SKM-1 treated with dmso at 0.1 percent for 144 hours (cell line): ENCODE data around the gene ARHGEF37.
A peak's percentile ranks its signal among the peaks of the same experiment; 100 is the strongest.

ENCODE experiments used
- DNase-seq: peaks from one replicate; lab custom pipeline; 2025; ENCODE audit not compliant: unreplicated experiment; lab: John Stamatoyannopoulos, UW

ARHGEF37 gene

GRCh38 chr5:149623473-149623872 is 42.2 kb downstream of the ARHGEF37 start:
- DNase-seq: no peak

GRCh38 chr5:149627070-149627469 is 45.8 kb downstream of the ARHGEF37 start:
- no peak for DNase-seq

GRCh38 chr5:149628221-149628620 is 46.9 kb downstream of the ARHGEF37 start:
- no peak for DNase-seq

GRCh38 chr5:149628846-149629388 is 47.6 kb downstream of the ARHGEF37 start:
- no peak for DNase-seq

- DNase-seq: no peak
These were observed 48.1 kb downstream of the ARHGEF37 start for GRCh38 chr5:149629421-149629820.

GRCh38 chr5:149630337-149630736 is 49.0 kb downstream of the ARHGEF37 start:
- no peak for DNase-seq

GRCh38 chr5:149631506-149631905 is 50.2 kb downstream of the ARHGEF37 start:
- DNase-seq: no peak

GRCh38 chr5:149632311-149633251 is 51.3 kb downstream of the ARHGEF37 start:
- no peak for DNase-seq

- no peak for DNase-seq
These were observed 52.4 kb downstream of the ARHGEF37 start for GRCh38 chr5:149633476-149634350.

GRCh38 chr5:149635394-149635793 is 54.1 kb downstream of the ARHGEF37 start:
- DNase-seq: no peak

- no peak for DNase-seq
These were observed 55.0 kb downstream of the ARHGEF37 start for GRCh38 chr5:149636191-149636860.

- peak; percentile 57 for DNase-seq
These were observed 55.6 kb downstream of the ARHGEF37 start for GRCh38 chr5:149636861-149637246.

GRCh38 chr5:149638136-149638535 is 56.8 kb downstream of the ARHGEF37 start:
- DNase-seq: no peak

- DNase-seq: no peak
These were observed 57.4 kb downstream of the ARHGEF37 start for GRCh38 chr5:149638546-149639241.

GRCh38 chr5:149639737-149640136 is 58.4 kb downstream of the ARHGEF37 start:
- peak; percentile 18 for DNase-seq

- DNase-seq: no peak
These were observed 59.2 kb downstream of the ARHGEF37 start for GRCh38 chr5:149640350-149640999.

- DNase-seq: no peak
These were observed 59.8 kb downstream of the ARHGEF37 start for GRCh38 chr5:149641000-149641576.

GRCh38 chr5:149641600-149641999 is 60.3 kb downstream of the ARHGEF37 start:
- DNase-seq: no peak

- DNase-seq: no peak
These were observed 62.5 kb downstream of the ARHGEF37 start for GRCh38 chr5:149643781-149644180.
